Upper lobe of left lung (tissue), 6 donors: ENCODE measurements around the gene ENOX1. TPM values are rescaled to one million over a fixed set of nuclear protein-coding genes. Genes with fewer than 3 reads are reported as not detected.

ENCODE experiments used
- ATAC-seq, 2 donors: fragments of 200-7000 bp; cut with Tn5 transposase; one replicate each; pipeline ENCODE4 v1.9.1; 2022; ENCODE audit warnings: mild to moderate bottlenecking in 2 of 2, moderate library complexity in 2 of 2; ENCODE audit not compliant: low FRiP score in 2 of 2
- DNase-seq, 2 donors: peaks; one replicate each; pipeline ENCODE4 v3.0.0-alpha.2; 2019 to 2020
- H3K27ac ChIP-seq, 4 donors: fragments of 200-600 bp; sonication (generic); one replicate each; pipeline ENCODE4 v1.5.1; 2016 to 2019
- H3K27me3 ChIP-seq, 4 donors: fragments of 200-600 bp; sonication (generic); one replicate each; pipeline ENCODE4 v1.5.1; 2017 to 2019
- H3K36me3 ChIP-seq, 4 donors: fragments of 200-600 bp; sonication (generic); one replicate each; pipeline ENCODE4 v1.5.1; 2016 to 2019
- H3K4me1 ChIP-seq, 4 donors: fragments of 200-600 bp; sonication (generic); one replicate each; pipeline ENCODE4 v1.5.1; 2018 to 2019
- H3K4me3 ChIP-seq, 4 donors: fragments of 200-600 bp; sonication (generic); one replicate each; pipeline ENCODE4 v1.5.1; 2017 to 2019; ENCODE audit warnings: mild to moderate bottlenecking in 2 of 4, moderate library complexity in 1 of 4
- H3K9me3 ChIP-seq, 4 donors: fragments of 200-600 bp; sonication (generic); one replicate each; pipeline ENCODE4 v1.5.1; 2018 to 2019
- CTCF ChIP-seq, 6 experiments: fragments of 450-650 bp in 4 of 6; fragments of 200-600 bp in 2 of 6; sonication (generic) in 2 of 6; IDR thresholded peaks; one replicate each; pipeline ENCODE4 v1.5.1; 2016 to 2019; ENCODE audit warnings: antibody characterized with exemption in 6 of 6
- EP300 ChIP-seq, 4 donors: sonication (generic); formaldehyde crosslinking; IDR thresholded peaks; one replicate each; pipeline ENCODE4 v1.5.1; 2017; ENCODE audit warnings: antibody characterized with exemption in 4 of 4, control low read depth in 2 of 4
- POLR2A ChIP-seq, 4 donors: fragments of 450-650 bp; IDR thresholded peaks; one replicate each; pipeline ENCODE4 v1.5.1; 2016 to 2017; ENCODE audit warnings: antibody characterized with exemption in 4 of 4, mild to moderate bottlenecking in 2 of 4
- POLR2AphosphoS5 ChIP-seq, 2 donors: sonication (generic); formaldehyde crosslinking; IDR thresholded peaks; one replicate each; pipeline ENCODE4 v1.5.1; 2017; ENCODE audit warnings: antibody characterized with exemption in 2 of 2
- WGBS, 2 donors: methylation state at CpG; one replicate each; pipeline ENCODE4 v1.1.5; 2017 to 2018; 5-methylcytosine and 5-hydroxymethylcytosine counted together
- total RNA-seq, 6 donors: library from RNA; depleted of rRNA in 4 of 6; stranded (reverse); fragments of >200 nt in 4 of 6; gene quantifications; one replicate each; pipeline versions ENCODE4 v1.1.0 to v1.2.1, GENCODE V29; 2016 to 2021
- donor health status: DM: no; HTN: no; CAD: no; lungs with moderate emphysema.
- donor health status: DM: no; HTN: yes; CAD: no; lungs with severe emphysema.

ENOX1 gene
- total RNA-seq, 6 donors from 2014 or later = 0.20 to 1.0 (median 0.46) TPM; not detected in 2

- ATAC-seq (no peak), DNase-seq (no peak)
- WGBS, 2 donors = 72% methylated on average over 6 of the region's 6 CpGs
- TF ChIP-seq EP300 (IDR thresholded peaks at IDR 0.05) (no peak), POLR2A (IDR thresholded peaks at IDR 0.05) (no peak), CTCF (IDR thresholded peaks at IDR 0.05) (no peak), POLR2AphosphoS5 (IDR thresholded peaks at IDR 0.05) (no peak)
- Histone ChIP-seq H3K27me3 (no peaks in the 10 kb centered on the region), H3K4me1 (peaks cover 0 to 4% (median 0%) of the 10 kb centered on the region in 4 donors), H3K4me3 (no peak overlapping the region), H3K9me3 (no peaks in the 10 kb centered on the region), H3K27ac (no peak overlapping the region), H3K36me3 (no peaks in the 10 kb centered on the region)
Measured at GRCh38 chr13:43661161-43661830, 125.5 kb downstream of the ENOX1 start.

DNA sequence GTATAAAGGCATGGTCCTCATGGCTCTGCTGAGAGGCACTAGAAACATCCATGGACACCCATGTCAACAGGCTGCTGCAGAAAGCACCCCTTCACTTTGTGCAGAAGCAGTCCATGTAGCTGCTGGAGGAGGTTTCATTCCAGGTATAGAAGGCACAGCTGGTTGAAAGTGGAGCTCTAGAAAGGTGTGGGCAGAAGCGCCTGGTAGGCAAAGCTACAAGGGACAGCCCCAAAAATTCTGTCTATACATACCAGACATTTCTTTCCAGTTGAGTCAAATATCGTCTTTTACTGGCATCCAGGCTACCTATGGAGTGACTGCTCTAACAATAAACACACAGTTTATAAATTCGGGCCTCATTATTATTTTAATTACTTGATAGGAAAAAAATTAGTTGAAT lies 129.3 kb downstream of the ENOX1 start:
- Histone ChIP-seq H3K27me3 (no peaks in the 10 kb centered on the region), H3K27ac (no peak overlapping the region), H3K4me3 (no peak overlapping the region), H3K36me3 (no peaks in the 10 kb centered on the region), H3K9me3 (no peaks in the 10 kb centered on the region), H3K4me1 (no peaks in the 10 kb centered on the region)
- no peak for ATAC-seq
- WGBS, 2 donors = 81 to 85% methylated on average over 3 of the region's 3 CpGs
- no peak for DNase-seq
- TF ChIP-seq POLR2AphosphoS5 (IDR thresholded peaks at IDR 0.05) (no peak), CTCF (IDR thresholded peaks at IDR 0.05) (no peak), EP300 (IDR thresholded peaks at IDR 0.05) (no peak), POLR2A (IDR thresholded peaks at IDR 0.05) (no peak)

- no peaks in the 10 kb centered on the region for H3K27me3 ChIP-seq
- ATAC-seq (no peak), DNase-seq (no peak)
- no peak overlapping the region for H3K4me3 ChIP-seq
- H3K36me3 ChIP-seq = no peaks in the 10 kb centered on the region
- no peaks in the 10 kb centered on the region for H3K9me3 ChIP-seq
- no peaks in the 10 kb centered on the region for H3K4me1 ChIP-seq
- TF ChIP-seq POLR2A (IDR thresholded peaks at IDR 0.05) = no peak
- no peak for TF ChIP-seq POLR2AphosphoS5 (IDR thresholded peaks at IDR 0.05)
- no peak for TF ChIP-seq CTCF (IDR thresholded peaks at IDR 0.05)
- no peak for TF ChIP-seq EP300 (IDR thresholded peaks at IDR 0.05)
- H3K27ac ChIP-seq = no peak overlapping the region
- WGBS, 2 donors = 89 to 96% methylated on average over 1 of the region's 1 CpG
Measured at GRCh38 chr13:43653980-43654379, 132.8 kb downstream of the ENOX1 start.

GRCh38 chr13:43653395-43653794 lies 133.4 kb downstream of the ENOX1 start:
- WGBS, 2 donors = 94 to 95% methylated on average over 1 of the region's 1 CpG
- no peaks in the 10 kb centered on the region for H3K9me3 ChIP-seq
- DNase-seq (no peak), ATAC-seq (no peak)
- no peak for TF ChIP-seq EP300 (IDR thresholded peaks at IDR 0.05)
- no peak for TF ChIP-seq POLR2A (IDR thresholded peaks at IDR 0.05)
- TF ChIP-seq POLR2AphosphoS5 (IDR thresholded peaks at IDR 0.05) = no peak
- no peak for TF ChIP-seq CTCF (IDR thresholded peaks at IDR 0.05)
- no peaks in the 10 kb centered on the region for H3K4me1 ChIP-seq
- no peak overlapping the region for H3K27ac ChIP-seq
- H3K4me3 ChIP-seq = no peak overlapping the region
- H3K36me3 ChIP-seq = no peaks in the 10 kb centered on the region
- no peaks in the 10 kb centered on the region for H3K27me3 ChIP-seq

DNA sequence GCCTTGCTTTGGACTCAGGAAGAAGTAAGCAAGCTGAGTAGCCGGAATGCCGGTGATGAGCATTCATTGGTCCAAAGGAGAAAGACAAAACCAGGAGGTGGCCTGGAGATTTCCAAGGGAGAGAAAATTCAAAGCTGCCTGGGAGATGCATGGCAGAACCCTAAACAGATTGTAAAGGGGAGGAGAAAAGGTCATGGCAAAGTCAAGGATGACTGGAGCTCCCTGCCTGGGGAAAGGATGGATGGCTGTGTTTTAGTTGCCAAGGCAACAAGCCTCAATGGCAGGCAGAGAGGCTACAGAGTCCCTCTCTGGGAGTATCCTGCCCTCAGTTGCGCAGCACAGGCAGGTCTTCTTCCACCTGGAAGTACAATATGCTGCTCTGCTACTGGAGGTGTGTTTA lies 134.0 kb downstream of the ENOX1 start:
- Histone ChIP-seq H3K36me3 (no peaks in the 10 kb centered on the region), H3K27ac (no peak overlapping the region), H3K4me1 (no peaks in the 10 kb centered on the region), H3K9me3 (no peaks in the 10 kb centered on the region), H3K27me3 (no peaks in the 10 kb centered on the region), H3K4me3 (no peak overlapping the region)
- DNase-seq (no peak), ATAC-seq (no peak)
- TF ChIP-seq POLR2AphosphoS5 (IDR thresholded peaks at IDR 0.05) (no peak), EP300 (IDR thresholded peaks at IDR 0.05) (no peak), CTCF (IDR thresholded peaks at IDR 0.05) (no peak), POLR2A (IDR thresholded peaks at IDR 0.05) (no peak)
- WGBS, 2 donors = 85 to 94% methylated on average over 2 to 3 of the region's 3 CpGs
